ENCODE data around the gene DLEC1.

The DLEC1 gene

DNA sequence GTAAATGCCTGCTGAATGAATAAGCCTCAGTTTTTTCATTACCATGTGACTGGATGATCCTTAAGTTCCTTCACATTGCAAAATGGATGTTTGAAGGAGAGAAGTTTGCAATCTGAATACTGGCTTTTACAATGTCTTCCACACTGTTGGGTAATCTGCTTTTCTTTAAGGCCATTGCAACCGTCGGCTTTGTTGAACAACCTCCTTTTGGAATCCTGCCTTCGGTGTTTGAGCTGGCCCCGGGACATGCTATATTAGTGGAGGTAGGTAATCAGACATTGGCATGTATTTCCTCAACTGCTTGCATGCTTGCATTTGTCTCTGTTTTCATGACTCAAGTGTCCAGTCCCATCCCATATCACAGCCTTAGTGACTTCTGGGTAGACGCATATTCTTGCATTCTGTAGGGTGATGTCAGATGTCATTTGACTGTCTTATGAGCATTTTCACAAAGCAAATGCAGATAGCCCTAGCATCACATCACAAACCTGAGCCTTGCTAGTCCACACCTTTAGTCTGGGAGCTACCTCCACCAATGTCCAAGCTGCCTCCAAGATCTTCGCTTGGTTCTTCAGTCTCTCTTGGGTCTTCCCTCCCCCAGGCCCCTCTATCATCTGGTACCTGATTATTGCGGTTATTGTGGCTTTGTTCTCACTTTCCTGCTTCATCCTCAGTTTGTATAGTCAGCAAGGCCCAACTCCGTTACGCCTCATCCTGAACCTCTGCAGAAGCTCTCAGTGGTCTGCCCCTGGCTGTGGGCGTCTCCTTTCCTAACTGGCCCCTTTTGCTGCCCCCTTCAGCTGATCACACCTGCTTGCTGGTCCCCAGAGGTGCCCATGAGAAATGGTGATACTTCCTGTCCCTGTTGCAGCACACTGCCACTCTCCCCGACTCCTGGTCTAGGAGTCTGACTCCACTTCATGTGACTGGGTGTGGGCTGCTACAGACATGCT lies 49.4 kb downstream of the DLEC1 start:
- no peak for DNase-seq

- DNase-seq, result no peak
Observed at GRCh38 chr3:38089163-38089562, 50.2 kb downstream of the DLEC1 start.

DNA sequence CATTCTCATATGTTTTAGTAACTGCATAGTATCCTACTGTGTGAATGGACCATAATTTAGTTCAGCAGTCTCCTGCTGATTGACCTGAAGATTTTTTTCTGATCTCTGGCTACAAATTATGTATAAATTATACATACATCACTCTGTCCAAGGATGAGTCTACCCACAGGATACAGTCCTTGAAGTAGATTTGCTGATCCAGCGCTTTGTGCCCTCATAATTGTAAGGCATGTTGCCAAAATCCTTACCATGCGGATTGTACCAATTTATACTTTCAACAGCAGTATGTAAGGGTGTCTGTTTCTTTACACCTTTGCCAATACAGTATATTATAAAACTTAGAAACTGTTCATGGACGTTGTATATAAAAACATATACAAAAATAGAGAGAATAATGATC lies 51.4 kb downstream of the DLEC1 start:
- no peak for DNase-seq

DNA sequence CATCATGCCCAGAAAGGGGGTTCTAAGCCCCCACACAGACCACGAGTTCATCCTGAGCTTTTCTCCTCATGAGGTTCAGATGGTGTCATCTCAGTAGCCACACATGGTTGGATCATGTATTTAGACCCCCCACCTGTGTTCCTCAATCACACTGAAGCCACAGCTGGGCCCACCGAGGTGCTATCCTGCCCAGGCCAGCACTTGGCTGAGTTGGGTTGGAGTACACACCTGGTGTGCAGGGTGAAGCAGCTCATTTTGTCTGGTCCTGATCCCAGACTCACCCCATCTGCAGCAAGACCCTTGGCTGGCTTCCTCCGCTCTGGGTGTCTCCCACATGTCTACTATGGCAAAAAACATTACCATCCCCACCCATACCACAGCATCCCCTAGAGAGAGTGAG lies 56.0 kb downstream of the DLEC1 start:
- DNase-seq, result no peak

DNA sequence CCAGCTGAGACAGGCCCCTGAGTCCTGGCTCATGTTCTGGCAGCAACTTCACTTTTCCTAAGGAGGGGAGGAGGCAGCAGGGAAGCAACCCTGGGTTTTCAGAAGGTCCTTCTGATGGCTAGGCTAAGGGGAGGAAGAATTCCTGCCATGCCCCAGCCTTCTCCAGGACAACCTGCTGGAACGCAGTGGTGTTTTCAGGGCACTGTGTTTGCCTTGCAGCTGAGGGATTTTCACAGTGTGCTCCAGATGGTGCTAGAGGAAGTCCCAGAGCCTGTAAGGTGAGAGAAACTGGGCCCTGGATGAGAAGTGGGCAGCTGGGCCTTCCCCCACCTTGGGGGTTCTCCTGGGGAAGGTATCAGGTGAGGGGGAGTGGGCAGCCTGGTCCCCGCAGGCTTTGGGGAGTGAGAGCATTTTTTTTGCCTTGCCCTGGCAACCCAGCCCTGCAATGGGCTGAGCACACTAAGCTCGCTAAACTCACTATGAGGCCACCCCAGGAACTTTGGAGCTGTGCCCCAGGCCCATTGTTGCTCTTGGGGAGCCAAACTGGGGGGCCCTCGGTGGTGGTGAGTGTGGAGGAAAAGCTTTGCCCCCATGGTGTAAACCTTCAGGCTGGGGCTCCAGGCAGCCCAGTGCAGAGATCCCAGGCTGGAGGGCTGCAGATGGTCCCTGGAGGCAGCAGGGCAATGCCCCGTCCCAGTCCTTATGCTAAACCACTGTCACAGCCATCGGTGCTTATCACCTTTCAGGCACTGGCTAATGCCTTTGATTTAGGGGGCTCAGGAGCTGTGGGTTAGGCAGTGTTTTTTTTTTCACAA lies 56.9 kb downstream of the DLEC1 start:
- DNase-seq, result no peak

DNA sequence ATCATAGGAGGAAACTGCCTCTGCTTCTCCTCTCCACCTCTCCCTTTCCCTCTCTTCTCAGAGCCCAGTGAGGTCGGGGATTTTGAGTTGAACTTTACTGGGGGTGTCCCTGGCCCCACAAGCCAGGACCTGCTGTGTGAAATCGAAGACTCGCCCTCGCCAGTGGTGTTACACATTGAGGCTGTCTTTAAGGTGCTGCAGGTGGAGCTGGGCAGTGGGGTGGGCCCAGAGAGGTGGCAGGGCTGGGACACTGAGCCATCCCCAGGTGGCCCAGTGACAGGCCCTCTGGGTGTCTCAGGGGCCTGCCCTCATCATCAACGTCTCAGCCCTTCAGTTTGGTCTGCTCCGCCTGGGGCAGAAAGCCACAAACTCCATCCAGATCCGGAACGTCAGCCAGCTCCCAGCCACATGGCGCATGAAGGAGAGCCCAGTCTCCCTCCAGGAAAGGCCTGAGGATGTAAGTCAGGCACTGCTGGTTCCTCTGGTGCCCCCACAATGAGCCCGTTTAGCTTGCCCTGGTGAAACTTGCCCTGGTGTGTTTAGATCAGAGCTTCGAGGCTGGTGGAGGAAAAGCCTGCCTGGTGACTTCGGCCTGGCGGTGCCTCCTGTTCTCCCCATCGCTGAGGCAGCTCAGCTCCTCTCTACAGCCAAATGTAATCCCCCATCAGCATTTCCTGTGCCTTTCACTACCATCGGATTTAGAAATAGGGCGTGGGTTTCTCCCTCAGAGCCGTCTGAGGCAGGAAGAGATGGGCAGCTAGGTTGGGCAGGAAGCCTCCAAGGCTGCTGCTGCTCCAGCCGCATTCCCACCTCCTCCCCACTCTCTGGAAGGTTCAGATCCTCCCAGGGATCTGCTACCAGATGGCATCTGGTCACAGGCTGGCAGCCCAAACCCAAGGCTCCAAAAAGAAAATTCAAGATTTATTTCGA lies 58.7 kb downstream of the DLEC1 start:
- no peak for DNase-seq

DNA sequence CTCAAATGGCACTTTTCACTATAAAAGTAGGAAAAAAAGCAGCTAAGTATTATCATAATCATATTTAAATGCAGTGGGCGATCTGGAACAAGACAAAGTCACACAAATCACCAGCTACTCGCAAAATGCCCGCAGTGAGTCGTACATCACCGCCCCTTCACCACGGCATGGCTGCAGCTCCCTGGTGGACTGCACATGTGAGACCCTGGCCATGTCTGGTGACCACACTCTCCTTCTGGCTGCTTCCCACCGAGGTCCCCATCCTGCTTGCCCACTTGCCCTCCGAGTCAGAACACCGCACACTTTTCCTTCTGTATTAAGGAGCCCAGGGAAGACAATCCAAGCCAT lies 59.3 kb downstream of the DLEC1 start:
- no peak for DNase-seq

GRCh38 chr3:38099518-38099917 lies 60.5 kb downstream of the DLEC1 start:
- DNase-seq, result no peak

GRCh38 chr3:38100498-38100897 lies 61.5 kb downstream of the DLEC1 start:
- DNase-seq, result no peak

DNA sequence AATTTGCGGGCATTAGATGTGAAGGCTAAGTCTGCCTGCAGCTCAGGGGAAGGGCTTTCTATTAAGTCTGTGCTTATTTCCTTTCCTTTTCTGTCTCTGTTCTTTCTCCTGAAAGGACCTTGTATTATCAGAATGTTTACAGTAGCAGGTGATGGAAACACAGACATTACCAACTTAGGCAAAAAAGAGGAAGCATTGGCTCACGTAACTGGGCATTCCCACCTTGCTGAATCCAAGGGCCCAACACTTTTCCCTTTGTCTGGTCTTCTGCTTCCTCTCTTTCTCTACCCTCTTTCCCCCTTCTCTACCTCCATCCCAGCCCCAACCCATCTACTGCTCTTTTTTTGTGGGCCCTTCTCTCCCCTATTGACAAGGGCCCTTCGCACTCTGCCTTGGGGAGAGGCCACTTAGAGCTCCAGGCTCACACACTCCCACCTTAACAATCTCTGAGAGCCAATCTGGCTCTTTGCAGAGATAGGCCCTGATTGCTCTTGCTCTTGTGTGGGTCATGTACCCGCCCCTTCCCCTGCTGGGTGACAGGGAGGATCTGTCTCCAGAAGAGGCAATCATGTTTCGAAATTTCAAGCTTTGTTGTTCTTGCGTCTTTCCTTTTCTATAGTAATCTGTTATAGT lies 62.9 kb downstream of the DLEC1 start:
- DNase-seq, result no peak

DNA sequence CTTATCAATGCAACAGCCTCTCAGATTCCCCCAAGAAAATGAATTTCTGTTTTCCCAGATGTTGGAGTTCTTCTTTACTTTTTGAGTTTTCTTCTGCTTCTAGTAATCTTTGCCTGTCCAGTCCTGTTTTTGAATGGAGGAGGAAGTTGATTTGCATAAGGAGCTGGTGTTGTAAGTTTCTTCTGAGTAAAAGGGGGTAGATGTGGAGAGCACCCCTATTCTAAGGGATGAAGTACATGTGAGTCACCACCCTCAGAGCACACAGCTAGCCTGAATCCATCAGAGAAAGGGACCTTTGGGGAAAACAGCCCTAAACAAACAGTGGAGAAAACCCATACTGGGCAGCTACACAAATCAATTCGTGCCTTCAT lies 63.4 kb downstream of the DLEC1 start:
- no peak for DNase-seq

- DNase-seq, result no peak
Observed at GRCh38 chr3:38105525-38105924, 66.5 kb downstream of the DLEC1 start.

- DNase-seq, result no peak
Observed at GRCh38 chr3:38107911-38108648, 69.1 kb downstream of the DLEC1 start.

- no peak for DNase-seq
Observed at GRCh38 chr3:38108649-38109579, 69.9 kb downstream of the DLEC1 start.

DNA sequence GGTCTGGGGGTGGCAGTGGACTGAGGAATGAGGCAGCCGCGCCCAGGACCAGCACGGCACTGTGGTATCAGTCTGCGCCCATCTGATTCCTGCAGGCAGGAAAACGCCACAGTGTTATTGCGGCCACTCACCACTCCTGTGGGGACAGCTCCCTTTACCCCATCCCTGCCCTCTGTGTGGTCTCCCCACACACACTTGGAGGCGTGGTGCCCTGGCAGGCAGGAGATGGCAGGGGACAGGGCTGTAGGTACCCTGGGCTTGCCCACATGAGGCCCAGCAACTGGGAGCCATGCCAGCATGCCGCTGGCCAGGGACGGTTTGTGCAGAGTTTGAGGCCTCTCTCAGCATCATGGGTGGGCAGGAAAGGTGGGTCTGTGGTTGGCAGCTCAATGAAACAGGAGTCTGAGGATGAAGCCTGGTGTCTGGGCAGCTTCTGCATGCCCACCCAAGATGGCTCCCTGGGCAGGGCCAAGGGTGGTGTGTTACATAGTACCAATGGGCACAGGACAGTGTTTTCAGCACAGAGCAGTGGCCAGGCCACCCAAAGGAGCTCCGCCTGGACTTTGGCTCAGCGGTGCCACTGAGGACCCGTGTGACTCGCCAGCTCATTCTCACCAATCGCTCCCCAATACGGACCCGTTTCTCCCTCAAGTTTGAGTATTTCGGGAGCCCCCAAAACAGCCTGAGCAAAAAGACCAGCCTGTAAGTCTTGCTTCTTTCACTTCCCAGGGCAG lies 70.7 kb downstream of the DLEC1 start:
- DNase-seq, result no peak

DNA sequence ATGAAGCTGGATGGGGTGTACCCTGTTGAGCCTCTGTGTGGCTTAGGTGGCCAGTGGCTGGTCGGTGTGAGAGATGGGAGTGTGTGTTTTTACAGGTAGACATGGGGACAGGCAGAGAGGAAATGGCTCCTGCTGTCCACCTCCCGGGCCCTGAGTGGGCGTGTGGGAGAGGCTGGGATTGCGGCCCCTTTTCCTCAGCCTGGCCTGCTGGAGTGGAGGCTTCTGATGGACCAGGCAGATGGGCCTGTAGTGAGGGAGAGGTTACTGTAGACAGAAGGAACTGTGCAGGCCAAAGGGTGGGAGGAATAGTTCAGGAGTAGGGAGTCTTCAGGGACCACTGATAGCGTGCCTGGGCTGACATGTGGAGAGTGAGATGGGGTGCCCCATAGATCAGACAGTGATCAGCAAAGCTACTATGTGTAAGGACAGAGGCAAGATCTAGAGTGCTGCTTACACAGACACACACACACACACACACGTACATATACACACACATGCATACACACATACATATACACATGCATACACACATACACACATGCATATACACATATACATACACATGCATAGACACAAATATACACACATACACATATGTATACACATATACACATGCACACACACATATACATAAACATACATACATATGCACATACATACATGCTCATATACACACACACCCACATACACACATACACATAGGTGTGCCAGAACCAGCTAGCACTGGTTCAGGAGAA lies 71.5 kb downstream of the DLEC1 start:
- DNase-seq, result no peak

DNA sequence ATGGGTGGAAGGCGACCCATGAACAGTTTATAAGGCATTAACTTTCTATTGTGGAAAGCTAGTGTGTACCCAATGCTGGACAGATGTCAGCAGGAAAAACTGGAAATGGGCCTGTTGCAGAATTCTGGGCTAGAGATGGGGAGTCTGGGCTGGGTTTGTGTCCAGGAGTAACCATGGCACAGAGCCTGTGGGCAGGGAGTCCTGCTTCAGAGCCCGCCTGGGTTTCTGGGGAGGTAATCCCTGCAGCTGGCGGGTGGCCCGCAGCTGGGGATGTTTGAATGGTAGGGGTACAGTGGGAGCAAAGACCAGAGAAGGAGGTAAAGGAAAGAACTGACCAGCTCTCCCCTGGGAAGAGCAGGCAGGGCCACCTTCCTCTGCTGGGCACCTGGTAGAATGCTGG lies 72.2 kb downstream of the DLEC1 start:
- DNase-seq, result no peak

- no peak for DNase-seq
Observed at GRCh38 chr3:38111696-38112377, 72.8 kb downstream of the DLEC1 start.

DNA sequence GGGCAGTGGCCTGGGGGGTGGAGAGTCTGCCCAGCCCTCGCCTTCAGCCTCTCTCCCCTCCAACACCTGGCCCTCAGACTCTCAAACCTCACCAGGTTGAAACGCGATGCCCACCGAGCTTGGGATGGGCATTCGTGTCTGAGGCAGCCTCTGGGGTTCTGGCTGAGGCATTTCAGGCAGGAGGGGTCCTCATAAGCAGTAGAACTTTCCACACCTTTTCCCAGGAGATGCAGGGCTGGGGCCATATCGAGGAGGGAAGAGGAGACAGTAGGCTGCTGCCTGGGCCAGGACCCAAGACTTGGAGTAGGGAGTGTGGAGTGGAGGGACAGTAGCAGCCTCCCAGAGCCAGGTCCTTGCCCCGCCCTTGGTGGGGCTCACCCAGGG lies 73.4 kb downstream of the DLEC1 start:
- DNase-seq, result no peak
